GM19397 (cell line): ENCODE measurements around the gene TRPM6.
"Not testable (repeated sequence)": the region's sequence is repeated elsewhere in the genome, so short reads cannot be mapped to it uniquely, and the experiment has no call there.

Experiments
- ATAC-seq: cut with Tn5 transposase; IDR thresholded peaks from one replicate; pipeline ENCODE4 v1.9.1; 2021; ENCODE audit warnings: mild to moderate bottlenecking, moderate library complexity; ENCODE audit not compliant: unreplicated experiment

Gene TRPM6

GRCh38 chr9:74887041-74887980 is at the start of gene TRPM6:
TSS of gene TRPM6 (minus strand) at chr9:74887921. CDS start at chr9:74887856, 65 bp downstream.
- ATAC-seq, result no peak

GRCh38 chr9:74935008-74935407 is 47.3 kb upstream of the TRPM6 start:
- no peak for ATAC-seq

GRCh38 chr9:74921737-74922136 is 34.0 kb upstream of the TRPM6 start:
- ATAC-seq, result no peak

- no peak for ATAC-seq
Measured at GRCh38 chr9:74920944-74921626, 33.4 kb upstream of the TRPM6 start.

GRCh38 chr9:74910036-74910435 is 22.3 kb upstream of the TRPM6 start:
- ATAC-seq, result no peak

- ATAC-seq, result no peak
Measured at GRCh38 chr9:74908665-74909064, 20.9 kb upstream of the TRPM6 start.

- ATAC-seq, result no peak
Measured at GRCh38 chr9:74907085-74907484, 19.4 kb upstream of the TRPM6 start.

GRCh38 chr9:74901001-74901400 is 13.3 kb upstream of the TRPM6 start:
- no peak for ATAC-seq

- ATAC-seq, result not testable (repeated sequence)
Measured at GRCh38 chr9:74888449-74888848, 728 bp upstream of the TRPM6 start.

GRCh38 chr9:74887981-74888370 is 255 bp upstream of the TRPM6 start:
- ATAC-seq, result no peak

GRCh38 chr9:74876382-74876949 is 11.3 kb downstream of the TRPM6 start:
- no peak for ATAC-seq

GRCh38 chr9:74875656-74876055 is 12.1 kb downstream of the TRPM6 start:
- ATAC-seq, result no peak

GRCh38 chr9:74874220-74874619 is 13.5 kb downstream of the TRPM6 start:
- no peak for ATAC-seq

GRCh38 chr9:74872619-74873233 is 15.0 kb downstream of the TRPM6 start:
- no peak for ATAC-seq

GRCh38 chr9:74867483-74867882 is 20.2 kb downstream of the TRPM6 start:
- ATAC-seq, result no peak

- ATAC-seq, result no peak
Measured at GRCh38 chr9:74865177-74865576, 22.5 kb downstream of the TRPM6 start.

GRCh38 chr9:74861773-74862474 is 25.8 kb downstream of the TRPM6 start:
- ATAC-seq, result no peak

GRCh38 chr9:74861071-74861470 is 26.6 kb downstream of the TRPM6 start:
- no peak for ATAC-seq

- ATAC-seq, result not testable (repeated sequence)
Measured at GRCh38 chr9:74860247-74860646, 27.5 kb downstream of the TRPM6 start.

GRCh38 chr9:74859786-74860185 is 27.9 kb downstream of the TRPM6 start:
- ATAC-seq, result no peak
